NCI-H748 treated with DMSO at 0.1 percent for 48 hours (cell line): Measurements from ENCODE around the gene SHQ1.
"Not testable (repeated sequence)": the region's sequence is repeated elsewhere in the genome, so short reads cannot be mapped to it uniquely, and the experiment has no call there.

Experiments used
- DNase-seq: peaks from one replicate; lab custom pipeline; 2025; lab: John Stamatoyannopoulos, UW

Gene SHQ1

DNA sequence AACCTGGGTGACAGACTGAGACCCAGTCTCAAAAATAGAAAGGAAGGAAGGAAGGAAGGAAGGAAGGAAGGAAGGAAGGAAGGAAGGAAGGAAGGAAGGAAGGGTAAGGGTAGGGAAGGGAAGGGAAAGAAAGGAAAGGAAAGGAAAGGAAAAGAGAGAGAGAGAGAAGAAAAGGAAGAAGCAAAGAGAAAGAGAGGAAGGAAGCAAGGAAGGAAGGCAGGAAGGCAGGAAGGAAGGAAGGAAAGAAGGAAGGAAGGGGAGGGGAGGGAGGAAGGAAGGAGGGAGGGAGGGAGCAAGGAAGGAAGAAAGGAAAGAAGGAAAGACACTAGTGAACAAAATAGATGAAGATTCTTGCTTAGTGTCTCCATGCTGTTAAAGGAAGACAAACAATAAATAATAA, 129.1 kb downstream of the SHQ1 start:
- DNase-seq = no peak

- DNase-seq = not testable (repeated sequence)
These were observed 134.1 kb downstream of the SHQ1 start for GRCh38 chr3:72714135-72714534.

GRCh38 chr3:72710471-72710870, 137.8 kb downstream of the SHQ1 start:
- DNase-seq = not testable (repeated sequence)

DNA sequence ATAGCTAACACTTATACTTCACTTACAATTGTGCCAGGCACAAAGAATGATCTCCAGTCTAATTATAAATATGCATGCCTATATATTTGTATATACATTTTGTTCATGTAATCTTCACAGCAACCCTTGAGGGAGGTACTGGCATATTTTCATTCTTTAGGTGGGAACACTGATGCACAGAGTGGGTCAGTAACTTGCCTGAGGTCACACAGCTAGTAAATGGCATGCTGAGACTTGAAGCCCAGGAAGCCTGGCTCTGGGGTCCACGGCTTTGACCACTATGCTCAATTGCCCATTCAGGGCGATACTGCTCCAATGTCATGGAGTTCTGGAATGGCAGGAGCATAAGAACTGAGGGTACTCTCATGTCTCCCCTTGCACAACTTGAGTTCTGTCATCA, 139.8 kb downstream of the SHQ1 start:
- DNase-seq = no peak

DNA sequence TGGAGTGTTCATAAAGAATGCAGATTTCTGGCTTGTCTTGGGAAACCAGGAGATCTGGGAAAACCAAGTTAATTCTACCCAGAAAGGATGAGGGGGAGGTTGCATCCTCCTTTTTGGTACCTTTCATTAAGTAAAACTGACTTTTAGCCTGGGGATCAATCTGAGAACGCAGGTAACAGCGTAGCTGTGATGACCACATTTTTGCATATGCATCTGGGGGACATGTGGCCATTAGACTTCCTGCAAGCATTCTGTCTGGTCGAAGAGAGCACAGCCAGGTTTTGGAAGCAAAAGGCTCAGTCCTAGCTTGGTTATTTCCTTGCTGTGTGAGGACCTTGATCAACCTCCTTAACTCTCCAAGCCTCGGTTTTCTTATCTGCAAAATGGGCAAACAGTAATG, 145.2 kb downstream of the SHQ1 start:
- no peak for DNase-seq

DNA sequence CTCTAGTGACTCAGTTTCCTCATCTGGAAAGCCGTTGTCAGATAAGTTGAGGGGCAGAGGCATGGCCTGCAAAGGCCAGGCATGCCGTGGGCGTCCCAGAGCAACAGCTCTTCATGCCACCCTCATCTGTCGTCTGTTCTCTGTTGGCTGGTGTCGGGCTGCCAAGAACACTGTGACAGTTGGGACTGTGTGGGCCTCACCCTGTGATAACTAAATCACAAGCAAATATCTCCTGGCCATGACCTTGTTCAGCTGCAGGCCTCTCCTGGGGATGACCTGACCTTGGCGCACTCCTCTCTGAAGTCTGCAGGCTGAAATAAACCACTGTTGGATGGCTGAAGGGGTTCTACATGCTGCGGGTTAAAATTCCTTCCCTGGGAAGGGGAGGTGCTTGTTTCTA, 145.9 kb downstream of the SHQ1 start:
- DNase-seq = no peak

- DNase-seq = no peak
These were observed 148.1 kb downstream of the SHQ1 start for GRCh38 chr3:72700106-72700505.

GRCh38 chr3:72699631-72700030, 148.6 kb downstream of the SHQ1 start:
- DNase-seq = no peak
